ENCODE measurements around the gene SERPINE3.

The SERPINE3 gene

GRCh38 chr13:51339354-51339753, at the start of gene SERPINE3:
TSS of gene SERPINE3 (plus strand) at chr13:51339691. CDS start at chr13:51341092, 1,401 bp downstream.
- DNase-seq (ENCODE audit: low read depth in 2 of 2), result no peak

GRCh38 chr13:51291341-51291740, 48.1 kb upstream of the SERPINE3 start:
- no peak for DNase-seq (ENCODE audit: low read depth in 2 of 2)

- no peak for DNase-seq (ENCODE audit: low read depth in 2 of 2)
These were observed 47.4 kb upstream of the SERPINE3 start for GRCh38 chr13:51292000-51292565.

- no peak for DNase-seq (ENCODE audit: low read depth in 2 of 2)
These were observed 41.9 kb upstream of the SERPINE3 start for GRCh38 chr13:51297556-51297955.

- DNase-seq (ENCODE audit: low read depth in 2 of 2), result no peak
These were observed 40.7 kb upstream of the SERPINE3 start for GRCh38 chr13:51298812-51299211.

GRCh38 chr13:51303063-51303552, 36.4 kb upstream of the SERPINE3 start:
- no peak for DNase-seq (ENCODE audit: low read depth in 2 of 2)

- DNase-seq (ENCODE audit: low read depth in 2 of 2), result no peak
These were observed 35.6 kb upstream of the SERPINE3 start for GRCh38 chr13:51303882-51304281.

- DNase-seq (ENCODE audit: low read depth in 2 of 2), result no peak
These were observed 34.1 kb upstream of the SERPINE3 start for GRCh38 chr13:51305271-51305967.

- no peak for DNase-seq (ENCODE audit: low read depth in 2 of 2)
These were observed 30.7 kb upstream of the SERPINE3 start for GRCh38 chr13:51308781-51309180.

GRCh38 chr13:51311231-51311630, 28.3 kb upstream of the SERPINE3 start:
- DNase-seq (ENCODE audit: low read depth in 2 of 2), result no peak

- no peak for DNase-seq (ENCODE audit: low read depth in 2 of 2)
These were observed 27.5 kb upstream of the SERPINE3 start for GRCh38 chr13:51311957-51312520.

- DNase-seq (ENCODE audit: low read depth in 2 of 2), result no peak
These were observed 25.9 kb upstream of the SERPINE3 start for GRCh38 chr13:51313619-51314018.

GRCh38 chr13:51317262-51317661, 22.2 kb upstream of the SERPINE3 start:
- no peak for DNase-seq (ENCODE audit: low read depth in 2 of 2)

GRCh38 chr13:51318015-51318414, 21.5 kb upstream of the SERPINE3 start:
- DNase-seq (ENCODE audit: low read depth in 2 of 2), result no peak

GRCh38 chr13:51318876-51319275, 20.6 kb upstream of the SERPINE3 start:
- DNase-seq (ENCODE audit: low read depth in 2 of 2), result no peak

GRCh38 chr13:51321836-51322235, 17.7 kb upstream of the SERPINE3 start:
- DNase-seq (ENCODE audit: low read depth in 2 of 2), result no peak

GRCh38 chr13:51322826-51323225, 16.7 kb upstream of the SERPINE3 start:
- DNase-seq (ENCODE audit: low read depth in 2 of 2), result no peak

- DNase-seq (ENCODE audit: low read depth in 2 of 2), result no peak
These were observed 15.5 kb upstream of the SERPINE3 start for GRCh38 chr13:51323824-51324511.

GRCh38 chr13:51324714-51325420, 14.6 kb upstream of the SERPINE3 start:
- DNase-seq (ENCODE audit: low read depth in 2 of 2), result no peak

- no peak for DNase-seq (ENCODE audit: low read depth in 2 of 2)
These were observed 13.7 kb upstream of the SERPINE3 start for GRCh38 chr13:51325837-51326236.

GRCh38 chr13:51326777-51327176, 12.7 kb upstream of the SERPINE3 start:
- no peak for DNase-seq (ENCODE audit: low read depth in 2 of 2)

- DNase-seq (ENCODE audit: low read depth in 2 of 2), result no peak
These were observed 11.5 kb upstream of the SERPINE3 start for GRCh38 chr13:51327961-51328360.

Measured in activated CD4-positive, alpha-beta T cell treated with anti-CD3 and anti-CD28 coated beads for 24 hours (primary cell).